Endothelial cell of umbilical vein (primary cell): ENCODE results near the gene MMRN2. TPM values are rescaled to one million over a fixed set of nuclear protein-coding genes. Genes with fewer than 3 reads are reported as not detected.

Source experiments
- BruUV-seq: library from RNA; stranded (reverse); fragments of 400-500 nt; replicated peaks from 2 replicates; lab custom pipeline; 2021; lab: Mats Ljungman, UMichigan
- CTCF ChIA-PET: fragments of 300-600, 350-600 bp; sonication (Branson Sonifier 250); formaldehyde crosslinking; loops from one replicate; lab custom pipeline; 2021; ENCODE audit warnings: antibody characterized with exemption, inconsistent platforms; lab: Charles Lee
- POLR2A ChIA-PET: fragments of 300-600, 350-600 bp; sonication (Branson Sonifier 250); formaldehyde crosslinking; loops from one replicate; lab custom pipeline; 2021; ENCODE audit warnings: antibody characterized with exemption, inconsistent platforms; lab: Charles Lee
- DNase-seq: peaks from one replicate; pipeline ENCODE4 v3.0.0-alpha.2; 2011; ENCODE audit warnings: low read depth, low spot score
- FAIRE-seq: peaks from 2 replicates; lab custom pipeline; 2011; peaks lifted over from hg19 to GRCh38; lab: Jason Lieb, UNC
- H2AFZ ChIP-seq: 2 replicates; pipeline ENCODE4 v1.6.0; 2012; ENCODE audit warnings: low read depth, low read length, control low read depth, inconsistent platforms
- H3K27ac ChIP-seq: 2 replicates; pipeline ENCODE4 v1.5.1; 2011; ENCODE audit warnings: low read depth, mild to moderate bottlenecking, control low read depth, low read length, moderate library complexity; ENCODE audit not compliant: insufficient read depth
- H3K27me3 ChIP-seq, 2 experiments: 2 replicates each; pipeline versions ENCODE4 v1.6.0 to v1.6.1; 2011; ENCODE audit warnings: low read length in 2 of 2, mixed read lengths in 1 of 2; ENCODE audit not compliant: control insufficient read depth in 2 of 2, insufficient read depth in 2 of 2
- H3K36me3 ChIP-seq, 2 experiments: 2 replicates in 1 of 2; 3 replicates in 1 of 2; pipeline ENCODE4 v1.5.1; 2011; ENCODE audit warnings: low read length in 2 of 2, mild to moderate bottlenecking in 1 of 2, moderate library complexity in 1 of 2; ENCODE audit not compliant: control insufficient read depth in 2 of 2, insufficient read depth in 2 of 2; ENCODE audit errors: extremely low read depth in 1 of 2
- H3K4me1 ChIP-seq: 3 replicates; pipeline ENCODE4 v1.5.1; 2011; ENCODE audit warnings: mild to moderate bottlenecking, low read length; ENCODE audit not compliant: control insufficient read depth, insufficient read depth; ENCODE audit errors: extremely low read depth
- H3K4me2 ChIP-seq: 2 replicates; pipeline ENCODE4 v1.6.1; 2011; ENCODE audit warnings: low read length, control low read depth, mixed read lengths; ENCODE audit not compliant: insufficient read depth
- H3K4me3 ChIP-seq, 3 experiments: fragments of 200-600 bp in 1 of 3; sonication (generic), shearing (Covaris generic) in 1 of 3; replicated peaks in 1 of 3; 2 replicates each; pipeline ENCODE4 v1.5.1; 2011 to 2016; ENCODE audit warnings: control low read depth in 3 of 3, low read length in 3 of 3, mild to moderate bottlenecking in 2 of 3, inconsistent platforms in 1 of 3, low read depth in 1 of 3, moderate library complexity in 1 of 3; ENCODE audit not compliant: insufficient read depth in 1 of 3
- H3K79me2 ChIP-seq: 2 replicates; pipeline ENCODE4 v1.6.0; 2012; ENCODE audit warnings: low read length, inconsistent platforms; ENCODE audit not compliant: control insufficient read depth, insufficient read depth
- H3K9ac ChIP-seq: replicated peaks from 2 replicates; pipeline ENCODE3; 2011; ENCODE audit warnings: low read length, control low read depth; ENCODE audit not compliant: insufficient read depth; ENCODE audit errors: extremely low read depth
- H3K9me1 ChIP-seq: replicated peaks from 3 replicates; pipeline ENCODE4 v1.6.0; 2011; ENCODE audit warnings: mild to moderate bottlenecking, low read length; ENCODE audit not compliant: control insufficient read depth, insufficient read depth; ENCODE audit errors: extremely low read depth
- H3K9me3 ChIP-seq: replicated peaks from 2 replicates; pipeline ENCODE4 v1.5.1; 2012; ENCODE audit warnings: low read length, inconsistent platforms; ENCODE audit not compliant: control insufficient read depth, insufficient read depth
- H4K20me1 ChIP-seq: replicated peaks from 2 replicates; pipeline ENCODE3; 2011; ENCODE audit warnings: mild to moderate bottlenecking, low read length; ENCODE audit not compliant: control insufficient read depth, insufficient read depth; ENCODE audit errors: extremely low read depth
- EZH2 ChIP-seq: IDR thresholded peaks from 2 replicates; pipeline ENCODE4 v1.6.1; 2012; ENCODE audit warnings: borderline replicate concordance, low read depth, mild to moderate bottlenecking, moderate library complexity, low read length, inconsistent platforms; ENCODE audit not compliant: severe bottlenecking
- FOS ChIP-seq: IDR thresholded peaks from 2 replicates; pipeline ENCODE4 v1.6.1; 2011; ENCODE audit warnings: mild to moderate bottlenecking, low read length, moderate library complexity, borderline replicate concordance; ENCODE audit not compliant: insufficient read depth
- GATA2 ChIP-seq: IDR thresholded peaks from 2 replicates; pipeline ENCODE4 v1.7.0; 2011; ENCODE audit warnings: low read depth, mild to moderate bottlenecking, moderate library complexity, mixed read lengths, low read length; ENCODE audit not compliant: insufficient read length, insufficient read depth
- JUN ChIP-seq: IDR thresholded peaks from 2 replicates; pipeline ENCODE4 v1.6.1; 2011; ENCODE audit warnings: borderline replicate concordance, low read depth; ENCODE audit not compliant: insufficient read length, insufficient read depth
- MYC ChIP-seq: IDR thresholded peaks from one replicate; pipeline ENCODE4 v1.6.1; 2011; ENCODE audit warnings: mild to moderate bottlenecking, low read depth, low read length
- POLR2A ChIP-seq: IDR thresholded peaks from 2 replicates; pipeline ENCODE4 v1.6.1; 2012; ENCODE audit warnings: low read depth, mild to moderate bottlenecking, control low read depth, low read length
- POLR2AphosphoS5 ChIP-seq: IDR thresholded peaks from 2 replicates; pipeline ENCODE4 v1.6.1; 2012; ENCODE audit warnings: low read depth, mild to moderate bottlenecking, control low read depth, low read length, moderate library complexity; ENCODE audit not compliant: insufficient read depth
- dilution Hi-C: fragments of 300-500 bp; cut with MboI; formaldehyde crosslinking; loops from one replicate; pipeline ENCODE4 v1.15.0; 2019; ENCODE audit warnings: low sequenced_read_pairs; ENCODE audit not compliant: extremely low pct_ligation_motif_present
- intact Hi-C: fragments of 100-400 bp; cut with micrococcal nuclease; formaldehyde crosslinking; loops from one replicate; pipeline ENCODE4 v1.10.0; 2022
- polyA plus RNA-seq, 4 experiments: library from polyadenylated mRNA; depleted of rRNA in 3 of 4; stranded (reverse) in 3 of 4; unstranded in 1 of 4; fragments of >200 nt; gene quantifications; 2 replicates each; pipeline versions ENCODE4 v1.2.1 to v1.2.3, GENCODE V29; 2011 to 2012; ENCODE audit warnings: missing spikeins in 1 of 4
- total RNA-seq: library from RNA; stranded (reverse); gene quantifications from 2 replicates; pipeline ENCODE4 v1.2.3, GENCODE V29; 2021
- TF ChIP-seq, protein P1 (sequence below): IDR thresholded peaks from 2 replicates; pipeline ENCODE4 v1.6.1; 2011; ENCODE audit not compliant: insufficient read depth, insufficient read length
- TF ChIP-seq, protein P2 (sequence below), 2 donors: IDR thresholded peaks; 1 replicate in 1 of 2; 2 replicates in 1 of 2; pipeline ENCODE4 v1.5.1; 2011; ENCODE audit warnings: low read length in 2 of 2, mild to moderate bottlenecking in 2 of 2, moderate library complexity in 2 of 2, control low read depth in 1 of 2, inconsistent platforms in 1 of 2, low read depth in 1 of 2; ENCODE audit not compliant: insufficient read depth in 1 of 2; ENCODE audit errors: extremely low read depth in 1 of 2

Gene MMRN2
- total and polyA plus RNA-seq, 2 donors (not counting 3 experiments of a cell fraction or from before 2014, with no cell fraction given), result 154 to 169 TPM

DNA sequence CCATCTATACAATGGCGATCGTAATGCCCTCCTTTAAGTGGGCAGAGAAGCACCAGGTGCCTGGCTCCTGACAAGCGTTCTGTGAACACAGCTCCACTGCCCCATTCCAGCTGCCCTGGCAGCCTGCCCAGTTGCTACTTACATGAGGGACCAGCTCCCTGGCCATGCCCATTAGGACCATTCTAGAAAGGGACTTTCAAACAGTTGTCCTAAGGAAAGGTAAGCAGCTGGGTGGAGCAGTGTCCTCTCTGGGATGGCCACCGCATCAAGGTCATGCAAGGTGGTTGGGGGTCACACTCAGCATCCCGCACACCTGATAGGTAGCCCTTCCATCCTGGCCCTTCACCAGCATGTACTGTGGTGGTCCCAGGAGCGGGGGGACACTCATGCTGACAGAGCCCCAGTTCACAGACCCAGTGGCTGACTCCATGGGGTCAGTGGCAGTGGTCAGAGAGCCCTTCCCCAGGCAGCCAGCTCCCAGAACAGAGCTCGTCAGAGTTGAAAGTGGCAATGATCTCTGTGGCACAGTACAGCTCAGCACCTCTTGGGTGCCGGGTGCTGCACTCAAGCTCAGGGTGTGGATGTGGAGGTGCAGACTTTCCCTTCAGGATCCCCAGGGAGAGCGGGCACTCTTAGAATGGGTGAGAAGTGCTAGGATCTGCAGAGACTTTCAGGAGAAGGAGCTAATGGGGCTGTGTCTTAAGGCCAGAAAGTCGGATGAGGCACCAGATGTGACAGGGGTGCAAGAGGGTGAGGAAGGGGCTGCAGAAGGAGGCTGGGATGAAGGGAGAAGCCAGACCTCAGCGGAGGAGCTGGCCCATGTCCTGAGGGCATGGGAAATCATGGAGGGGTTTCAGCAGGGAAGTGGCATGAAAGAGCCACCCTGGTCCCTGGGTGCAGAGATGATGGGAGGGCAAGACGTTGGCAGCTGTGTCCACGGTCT is 10.9 kb downstream of the MMRN2 start:
- TF ChIP-seq FOS (no peak), POLR2AphosphoS5 (no peak), POLR2A (no peak), EZH2 (no peak), GATA2 (no peak), JUN (no peak), MYC (no peak)
- TF ChIP-seq, protein P1, sequence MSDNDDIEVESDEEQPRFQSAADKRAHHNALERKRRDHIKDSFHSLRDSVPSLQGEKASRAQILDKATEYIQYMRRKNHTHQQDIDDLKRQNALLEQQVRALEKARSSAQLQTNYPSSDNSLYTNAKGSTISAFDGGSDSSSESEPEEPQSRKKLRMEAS, result no peak
- TF ChIP-seq, protein P2, sequence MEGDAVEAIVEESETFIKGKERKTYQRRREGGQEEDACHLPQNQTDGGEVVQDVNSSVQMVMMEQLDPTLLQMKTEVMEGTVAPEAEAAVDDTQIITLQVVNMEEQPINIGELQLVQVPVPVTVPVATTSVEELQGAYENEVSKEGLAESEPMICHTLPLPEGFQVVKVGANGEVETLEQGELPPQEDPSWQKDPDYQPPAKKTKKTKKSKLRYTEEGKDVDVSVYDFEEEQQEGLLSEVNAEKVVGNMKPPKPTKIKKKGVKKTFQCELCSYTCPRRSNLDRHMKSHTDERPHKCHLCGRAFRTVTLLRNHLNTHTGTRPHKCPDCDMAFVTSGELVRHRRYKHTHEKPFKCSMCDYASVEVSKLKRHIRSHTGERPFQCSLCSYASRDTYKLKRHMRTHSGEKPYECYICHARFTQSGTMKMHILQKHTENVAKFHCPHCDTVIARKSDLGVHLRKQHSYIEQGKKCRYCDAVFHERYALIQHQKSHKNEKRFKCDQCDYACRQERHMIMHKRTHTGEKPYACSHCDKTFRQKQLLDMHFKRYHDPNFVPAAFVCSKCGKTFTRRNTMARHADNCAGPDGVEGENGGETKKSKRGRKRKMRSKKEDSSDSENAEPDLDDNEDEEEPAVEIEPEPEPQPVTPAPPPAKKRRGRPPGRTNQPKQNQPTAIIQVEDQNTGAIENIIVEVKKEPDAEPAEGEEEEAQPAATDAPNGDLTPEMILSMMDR (IDR thresholded peaks at IDR 0.05; ENCODE audit: extremely low read depth in 1 of 2, insufficient read depth in 1 of 2, low read depth in 1 of 2, low read length in 2 of 2), result no peak
- Histone ChIP-seq H2AFZ (no peak overlapping the region), H3K4me3 (no peak overlapping the region), H3K79me2 (peaks cover 59% of the 10 kb centered on the region), H3K9me1 (no peaks in the 10 kb centered on the region), H4K20me1 (no peaks in the 10 kb centered on the region), H3K27ac (no peak overlapping the region), H3K4me2 (no peak overlapping the region), H3K9ac (no peak overlapping the region), H3K9me3 (no peaks in the 10 kb centered on the region), H3K27me3 (no peaks in the 10 kb centered on the region), H3K36me3 (peaks cover 20 to 47% of the 10 kb centered on the region in 2 experiments), H3K4me1 (no peaks in the 10 kb centered on the region)
- intact Hi-C loops (no loop called here), dilution Hi-C loops (no loop called here)
- DNase-seq, result no peak
- POLR2A ChIA-PET, result interaction anchor here (2.9 kb wide), 1 partner anchor 12 kb away, joined by 13 read pairs; the partner anchor contains the start of genes MMRN2 and SNCG
- no TSS peak for BruUV-seq
- CTCF ChIA-PET, result interaction anchor here (2.2 to 12.5 kb wide), 3 partner anchors 11 to 147 kb away, joined by 5 to 325 read pairs (median 189); partner anchors contain the start of genes ADIRF, MMRN2 and SNCG
- no peak for FAIRE-seq
